GM19328 (cell line): ENCODE measurements around the gene TCAF1.
A peak's percentile ranks its signal among the peaks of the same experiment; 100 is the strongest.
"Not testable (repeated sequence)": the region's sequence is repeated elsewhere in the genome, so short reads cannot be mapped to it uniquely, and the experiment has no call there.

Source experiments
- ATAC-seq: cut with Tn5 transposase; IDR thresholded peaks from one replicate; pipeline ENCODE4 v1.9.1; 2021; ENCODE audit warnings: mild to moderate bottlenecking, moderate library complexity; ENCODE audit not compliant: unreplicated experiment

Gene TCAF1

DNA sequence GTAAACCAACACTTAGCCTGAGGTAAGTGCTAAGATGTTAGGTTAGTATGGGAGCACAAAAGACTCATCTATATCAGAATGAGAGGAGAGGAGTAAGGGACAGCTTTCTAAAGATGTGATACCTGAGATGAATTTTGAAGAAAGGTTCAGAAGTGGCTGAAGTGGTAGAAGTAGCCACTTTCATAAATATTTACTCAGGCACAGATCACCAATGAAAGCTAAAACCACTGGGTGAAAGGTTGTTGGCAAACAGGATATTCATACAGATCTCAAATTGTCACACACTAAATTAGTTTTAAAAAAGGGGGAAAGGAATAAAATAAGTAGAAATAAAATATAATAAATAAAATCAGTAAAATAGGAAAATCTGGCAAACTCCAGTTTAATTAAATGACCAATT lies 30.4 kb downstream of the TCAF1 start:
- ATAC-seq, result not testable (repeated sequence)

DNA sequence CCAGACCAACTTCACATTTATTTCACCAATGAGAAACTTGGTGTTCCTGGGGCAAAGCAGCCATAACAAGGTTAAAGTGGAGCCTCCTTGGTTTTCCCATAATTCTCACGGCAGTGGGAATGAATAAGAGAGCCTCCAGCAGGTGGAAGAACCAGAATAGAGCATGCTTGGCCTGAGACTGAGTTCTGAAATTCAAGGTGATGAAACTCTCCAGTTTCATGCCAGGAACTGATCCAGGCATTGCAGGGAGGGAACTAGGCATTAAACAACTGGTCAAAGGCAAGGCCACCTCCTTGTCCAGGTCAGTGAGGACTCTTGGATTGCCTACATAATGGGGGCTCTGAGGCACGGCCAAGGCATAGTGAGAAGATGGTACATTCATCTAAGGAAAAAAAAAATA lies 44.0 kb downstream of the TCAF1 start:
- ATAC-seq, result not testable (repeated sequence)

DNA sequence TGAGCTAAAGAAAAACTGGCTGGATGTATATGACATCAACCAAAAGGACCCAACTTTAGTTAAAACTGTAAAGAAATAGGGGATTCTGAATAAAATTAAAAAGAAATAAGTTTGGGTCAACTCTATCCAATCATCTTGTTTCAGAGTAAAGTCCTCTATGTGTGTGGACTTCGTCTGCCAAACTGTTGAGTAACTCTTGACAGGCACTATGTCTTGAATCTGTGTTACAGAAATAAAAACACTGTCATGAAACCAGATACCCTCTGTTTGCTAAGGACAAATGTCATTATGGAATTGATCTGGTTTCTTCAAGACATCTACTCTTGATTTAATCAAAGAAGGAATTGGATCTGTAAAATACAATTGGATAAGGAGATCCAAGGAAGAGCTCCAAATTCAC lies 46.5 kb downstream of the TCAF1 start:
- ATAC-seq, result not testable (repeated sequence)

DNA sequence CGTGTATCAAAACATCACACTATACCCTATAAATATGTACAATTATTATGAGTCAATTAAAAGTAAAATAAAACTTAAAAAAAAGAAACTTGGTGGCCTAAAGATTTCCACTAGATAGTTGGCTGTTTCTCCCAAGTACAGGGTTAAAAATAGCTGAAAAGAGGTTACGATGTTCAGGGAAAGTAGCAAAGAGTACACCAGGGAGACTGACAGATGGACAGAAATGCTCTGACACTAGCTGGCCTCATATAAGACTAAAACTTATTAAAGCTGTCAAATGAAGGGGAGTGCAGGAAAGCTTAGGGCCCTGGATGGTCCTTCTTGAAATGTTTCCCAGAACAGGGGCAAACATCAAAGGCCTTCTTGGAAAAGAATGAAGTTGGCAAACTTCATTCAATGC lies 51.3 kb downstream of the TCAF1 start:
- ATAC-seq, result no peak

DNA sequence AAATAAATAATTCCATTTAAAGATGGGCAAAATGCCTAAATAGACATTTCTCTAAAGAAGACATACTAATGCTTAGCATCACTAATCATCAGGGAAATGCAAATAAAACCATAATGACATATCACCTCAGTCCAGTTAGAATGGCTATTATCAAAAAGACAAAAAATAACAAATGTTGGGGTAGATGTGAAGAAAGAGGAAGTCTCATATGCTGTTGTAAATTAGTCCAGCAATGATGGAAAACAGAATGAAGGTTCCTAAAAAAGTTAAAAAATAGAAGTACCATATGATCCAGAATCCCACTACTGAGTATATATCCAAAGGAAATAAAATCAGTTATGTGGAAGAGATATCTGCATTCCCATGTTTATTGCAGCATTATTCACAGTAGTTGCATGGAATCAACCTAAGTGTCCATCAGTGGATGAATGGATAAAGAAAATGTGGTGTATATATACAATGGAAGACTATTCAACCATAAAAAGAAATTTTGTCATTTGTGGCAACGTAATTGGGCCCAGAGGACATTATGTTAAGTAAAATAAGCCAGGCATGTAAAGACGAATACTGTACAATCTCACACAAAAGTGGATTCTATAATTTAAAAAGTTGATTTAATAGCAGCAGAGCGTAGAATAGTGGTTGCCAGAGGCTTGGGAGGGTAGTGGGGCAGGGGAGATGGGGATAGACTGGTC lies 52.0 kb downstream of the TCAF1 start:
- ATAC-seq, result no peak

DNA sequence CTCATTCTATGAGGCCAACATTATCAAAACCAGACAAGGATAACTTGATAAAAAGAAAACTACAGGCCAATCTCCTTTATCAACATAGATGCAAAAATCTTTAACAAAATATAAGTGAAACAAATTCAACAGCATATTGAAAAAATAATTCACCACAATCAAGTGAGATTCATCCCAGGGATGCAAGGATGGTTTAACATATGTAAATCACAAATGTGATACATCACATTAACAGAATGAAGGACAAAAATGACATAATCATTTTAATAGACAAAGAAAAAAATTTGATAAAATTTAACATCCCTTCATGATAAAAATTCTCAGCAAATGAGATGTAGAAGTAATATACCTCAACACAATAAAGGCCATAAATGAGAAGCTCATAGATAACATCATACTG lies 53.8 kb downstream of the TCAF1 start:
- ATAC-seq, result no peak

DNA sequence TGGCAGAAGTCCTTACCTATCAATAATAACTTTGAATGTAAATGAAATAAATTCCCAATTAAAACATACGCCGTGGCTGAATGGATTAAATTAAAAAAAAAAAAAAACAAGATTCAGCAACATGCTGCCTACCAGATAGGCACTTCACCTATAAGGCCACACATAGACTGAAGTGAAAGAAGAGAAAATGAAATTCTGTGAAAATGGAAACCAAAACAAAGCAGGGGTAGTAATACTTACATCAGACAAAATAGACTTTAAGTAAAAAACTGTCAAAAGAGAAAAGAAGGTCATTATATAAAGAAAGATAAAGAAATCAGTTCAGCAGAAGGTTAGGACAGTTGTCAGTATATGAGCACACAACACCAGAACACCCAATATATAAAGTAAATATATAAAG lies 55.3 kb downstream of the TCAF1 start:
- ATAC-seq, result no peak

DNA sequence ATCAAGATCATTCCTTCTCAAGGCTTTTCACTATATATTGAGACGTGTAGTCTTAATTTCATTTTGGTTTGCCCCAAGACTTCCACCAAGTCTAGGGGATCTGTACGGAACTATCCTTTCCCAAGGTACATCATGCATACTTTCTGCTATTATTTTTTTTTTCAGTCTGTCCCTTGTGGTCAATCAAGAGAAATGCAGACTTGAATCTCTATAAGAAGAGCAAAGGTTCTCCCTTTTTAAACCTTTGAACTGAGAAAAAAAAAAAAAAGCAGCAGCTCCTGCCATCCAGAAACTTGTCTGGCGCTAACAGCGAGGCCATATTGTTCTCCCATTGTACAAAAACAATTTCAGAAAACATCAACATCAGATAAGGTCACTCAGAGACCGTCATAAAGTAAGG lies 60.3 kb downstream of the TCAF1 start:
- ATAC-seq, result not testable (repeated sequence)

DNA sequence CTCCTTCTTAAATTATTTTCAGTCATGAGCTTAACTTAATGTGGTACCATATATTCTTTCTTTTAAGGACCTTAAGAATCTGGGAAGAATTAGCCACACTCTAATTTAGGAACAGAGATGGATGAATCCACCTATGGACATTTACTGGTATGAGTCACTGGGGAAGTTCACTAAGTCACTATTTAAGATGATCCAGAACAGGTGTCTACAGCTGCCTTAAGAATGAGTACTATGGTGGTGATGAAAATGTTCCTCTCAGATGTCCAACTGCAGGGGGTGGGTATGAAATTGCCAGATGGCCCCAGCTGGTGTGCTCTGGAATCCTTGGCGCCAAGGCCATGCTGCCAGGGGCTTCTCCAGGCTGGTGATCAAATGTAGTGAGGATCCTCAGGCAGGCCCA lies 61.9 kb downstream of the TCAF1 start:
- not testable (repeated sequence) for ATAC-seq

DNA sequence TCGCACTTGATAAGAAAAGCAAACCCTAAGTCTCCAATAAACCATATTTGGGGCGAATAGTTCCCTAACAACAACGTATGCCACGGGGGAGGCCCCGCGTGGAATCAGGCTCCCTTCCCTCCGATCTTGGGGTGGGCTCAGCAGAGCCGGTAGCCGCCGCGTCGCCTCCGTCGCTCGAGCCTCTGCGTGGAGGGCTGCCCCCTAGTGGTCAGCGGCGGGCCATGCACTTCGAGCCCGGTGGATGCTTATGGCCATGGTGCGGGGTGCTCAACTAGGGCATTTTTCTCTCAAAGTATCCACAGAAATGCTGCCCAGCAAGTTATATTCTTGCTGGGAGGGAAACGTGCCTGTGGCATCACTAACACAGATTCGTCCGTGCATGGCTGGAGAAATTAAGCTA lies 64.8 kb downstream of the TCAF1 start:
- ATAC-seq, result peak; percentile 59

DNA sequence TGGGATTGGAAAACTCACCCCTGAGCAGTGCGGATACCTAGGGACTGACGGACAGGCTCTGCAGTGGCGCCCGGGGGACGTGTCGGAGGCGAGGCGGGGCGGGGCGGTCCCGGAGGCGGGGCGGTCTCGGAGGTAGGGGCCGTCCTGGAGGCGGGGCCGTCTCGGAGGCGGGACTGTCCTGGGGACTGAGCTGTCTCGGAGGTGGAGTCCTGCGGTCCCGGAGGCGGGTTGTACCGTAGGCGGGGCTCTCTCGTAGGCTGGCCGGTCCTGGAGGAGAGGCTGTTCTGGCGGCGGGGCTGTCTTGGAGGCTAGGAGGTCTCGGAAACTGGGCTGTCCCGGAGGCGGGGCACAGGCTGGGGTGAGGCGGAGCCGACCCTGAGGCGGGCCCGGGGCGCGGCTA lies 65.4 kb downstream of the TCAF1 start:
- peak; percentile 83 for ATAC-seq

DNA sequence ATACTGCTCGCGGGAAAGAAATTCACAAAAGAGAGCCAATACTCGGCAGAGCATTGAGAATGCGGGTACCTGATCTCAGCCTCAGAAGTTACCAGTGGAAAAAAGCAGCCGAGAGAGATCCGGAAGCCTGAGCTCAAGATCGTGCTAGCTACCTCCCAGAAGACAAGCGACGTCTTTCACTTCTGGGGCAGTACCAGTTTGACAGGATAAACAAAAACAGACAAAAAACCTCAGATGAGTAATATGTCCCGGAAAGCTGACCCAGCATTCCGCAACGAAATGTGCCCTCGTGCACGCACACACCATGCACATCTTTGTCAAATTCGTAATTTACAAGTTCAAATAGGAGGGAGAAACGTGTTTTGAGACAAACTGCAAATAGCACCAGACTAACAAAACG lies 65.9 kb downstream of the TCAF1 start:
- peak; percentile 19 for ATAC-seq

DNA sequence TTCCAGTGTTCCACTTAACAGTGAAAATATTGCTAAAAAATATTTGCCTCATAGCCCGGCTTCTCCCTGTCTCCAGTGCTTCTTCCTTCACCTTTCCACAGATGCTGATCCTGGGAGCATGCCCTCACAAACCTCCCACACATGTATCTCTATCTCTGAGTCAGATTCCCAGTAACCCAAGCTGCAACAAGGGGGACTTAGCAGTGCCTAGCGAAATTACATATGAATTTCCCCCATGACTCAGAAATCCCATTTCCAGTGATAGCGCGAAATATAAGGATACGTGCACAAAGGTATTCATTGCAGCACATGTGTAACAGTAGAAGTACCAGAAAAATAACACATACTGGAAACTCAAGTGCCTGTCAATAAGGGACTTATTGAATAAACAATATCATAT lies 75.4 kb downstream of the TCAF1 start:
- not testable (repeated sequence) for ATAC-seq

DNA sequence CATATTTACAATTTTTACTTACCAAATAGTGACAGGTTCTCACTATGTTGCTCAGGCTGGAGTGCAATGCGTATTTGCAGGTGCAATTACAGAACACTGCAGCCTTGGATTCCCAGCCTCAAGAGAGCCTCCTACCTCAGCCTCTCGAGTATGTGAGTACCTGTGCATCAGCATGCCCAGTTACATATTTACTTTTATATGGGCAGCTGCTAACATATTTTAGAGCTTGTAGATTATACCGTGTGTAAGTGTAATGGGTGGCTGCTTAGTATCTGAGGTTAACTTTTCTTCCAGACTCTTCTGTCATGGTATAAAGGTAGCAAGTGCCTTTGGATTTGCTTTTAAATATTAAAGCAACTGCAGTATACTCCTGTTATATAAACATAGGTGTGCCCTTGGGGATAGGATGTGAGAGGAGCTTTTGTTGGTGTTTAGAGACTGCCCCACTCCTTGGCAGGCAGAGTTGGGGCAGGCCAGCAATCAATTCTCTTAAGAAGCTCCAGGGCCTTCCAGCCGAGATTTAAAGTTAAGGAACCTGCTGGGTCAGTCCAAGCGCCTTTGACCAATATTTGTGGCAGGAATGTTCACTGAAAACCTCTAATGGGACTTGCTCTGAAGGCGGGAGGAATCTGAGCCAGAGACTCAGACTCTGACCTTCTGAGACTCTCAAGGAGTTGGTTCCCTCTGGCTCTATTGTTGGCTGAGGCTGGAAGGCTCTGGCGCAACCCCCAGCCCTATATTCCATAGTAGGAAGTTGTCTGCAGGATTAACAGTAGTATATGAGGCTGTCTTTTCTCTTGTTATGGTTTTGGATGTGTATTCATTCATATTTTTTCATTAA lies 77.5 kb downstream of the TCAF1 start:
- not testable (repeated sequence) for ATAC-seq

DNA sequence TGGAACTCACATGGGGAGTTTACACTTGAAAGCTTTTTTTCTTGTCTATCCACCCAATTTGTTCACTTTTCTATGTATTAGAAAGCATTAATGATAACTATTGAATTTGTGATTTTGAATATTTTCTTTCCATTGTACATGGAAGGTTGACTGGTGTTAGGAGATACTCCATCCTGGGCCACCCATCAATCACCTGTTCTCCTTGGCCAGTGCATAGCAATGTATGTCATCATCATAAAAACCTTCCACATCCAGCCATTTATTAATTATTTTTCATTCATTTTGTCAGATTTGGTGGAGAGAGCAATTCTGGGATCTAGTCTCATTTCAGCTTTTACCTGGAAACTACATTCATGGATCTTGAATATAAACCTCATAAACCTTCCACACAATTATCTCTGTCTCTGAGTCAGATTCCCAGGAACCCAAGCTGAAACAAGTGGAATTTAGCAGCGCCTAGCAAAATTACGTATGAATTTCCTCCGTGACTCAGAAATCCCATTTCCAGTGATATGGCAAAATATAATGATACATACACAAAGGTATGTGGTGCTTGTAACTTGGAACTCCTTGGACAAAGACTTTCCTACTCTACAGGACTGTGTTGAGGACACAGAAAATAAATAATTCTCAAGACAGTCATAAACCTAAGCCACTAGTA lies 78.2 kb downstream of the TCAF1 start:
- ATAC-seq, result not testable (repeated sequence)

DNA sequence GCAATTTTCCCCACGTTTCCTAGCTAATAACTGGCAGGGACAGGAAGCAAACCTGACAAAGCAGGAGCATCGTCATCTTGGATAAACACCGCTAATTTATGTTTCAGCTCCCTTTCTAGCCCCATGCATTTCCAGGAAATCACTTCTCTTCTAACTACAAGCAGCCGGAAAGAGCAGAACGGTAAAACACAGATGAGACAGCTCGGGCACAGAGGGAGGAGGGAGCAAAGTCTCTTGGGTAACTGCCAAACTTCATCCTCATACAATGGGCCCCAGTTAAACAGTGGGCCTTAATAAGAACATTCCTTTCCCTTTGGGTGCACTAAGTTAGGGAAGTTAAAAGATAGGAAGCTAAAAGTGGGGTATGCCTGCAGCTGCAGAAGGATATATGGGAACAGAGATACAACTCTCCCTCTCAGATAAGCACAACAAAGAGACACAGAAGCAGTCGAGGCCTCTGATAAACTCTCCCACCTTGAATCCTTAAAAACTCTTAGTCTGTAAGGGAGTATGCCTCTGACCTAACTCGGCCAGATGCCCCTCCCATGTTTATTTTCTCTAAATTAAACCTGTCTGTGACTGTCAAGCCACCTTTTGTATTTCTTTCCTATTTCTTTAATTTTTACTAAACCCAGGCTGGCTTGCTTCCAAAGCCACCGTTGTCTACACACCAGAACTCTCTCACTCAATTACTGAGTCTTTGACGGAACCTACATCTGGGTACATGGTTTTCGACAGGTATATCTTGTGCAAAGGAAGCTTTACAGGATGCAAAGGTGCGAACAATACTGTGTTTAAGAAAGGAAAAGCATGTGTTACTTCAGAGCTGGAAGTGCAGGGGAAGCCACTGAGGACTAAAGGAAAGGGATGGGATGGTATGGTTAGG lies 80.3 kb downstream of the TCAF1 start:
- ATAC-seq, result not testable (repeated sequence)

DNA sequence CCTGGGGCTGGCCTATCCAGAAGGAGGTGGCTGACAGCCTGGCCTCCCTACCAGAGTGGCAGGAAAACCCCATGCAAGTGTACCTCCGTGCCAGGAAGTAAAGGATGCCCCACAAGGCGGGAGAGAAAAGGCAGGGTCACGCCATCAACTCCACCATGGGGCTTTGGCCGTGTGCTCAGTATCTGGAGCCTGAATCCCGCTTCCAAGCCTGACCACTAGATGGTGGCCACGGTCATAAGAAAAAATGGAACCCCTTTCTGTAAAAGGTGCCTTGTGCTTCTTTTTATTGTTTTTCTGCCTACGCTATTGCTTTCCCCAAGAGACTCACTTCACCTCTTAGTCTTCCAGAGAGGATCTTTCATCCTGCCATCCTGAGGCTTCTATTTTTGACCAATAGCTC lies 84.1 kb downstream of the TCAF1 start:
- not testable (repeated sequence) for ATAC-seq

DNA sequence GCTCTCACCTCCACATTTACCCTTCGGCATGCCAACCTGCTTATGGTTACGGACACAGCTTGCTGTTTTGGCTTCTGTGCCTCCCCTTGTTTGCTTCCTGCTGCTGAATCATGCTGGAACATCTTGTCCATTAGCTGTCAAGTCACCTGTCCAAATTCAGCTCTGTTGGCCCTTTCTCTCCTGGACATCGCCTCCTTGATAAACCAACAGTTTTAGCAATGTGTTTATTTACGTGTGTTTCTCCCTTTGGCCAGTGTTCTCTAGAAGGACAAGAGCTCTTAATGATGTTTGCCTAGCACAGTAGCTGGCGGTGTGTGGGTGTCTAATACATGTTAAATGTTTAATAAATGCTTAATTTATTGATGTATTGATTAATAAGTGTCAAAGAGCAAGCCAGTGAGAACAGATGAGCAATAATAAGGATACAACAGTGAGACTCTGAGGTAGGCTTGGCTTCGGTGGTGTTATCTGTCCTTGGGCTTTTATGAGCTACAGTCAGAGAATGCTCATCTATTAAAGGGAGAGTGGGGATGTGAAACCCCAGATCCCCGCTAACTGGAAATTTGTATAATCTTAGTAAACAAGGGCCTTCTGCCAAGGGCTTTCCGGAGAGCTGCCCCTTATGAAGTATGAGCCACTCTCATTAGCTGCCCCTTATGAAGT lies 85.4 kb downstream of the TCAF1 start:
- not testable (repeated sequence) for ATAC-seq

DNA sequence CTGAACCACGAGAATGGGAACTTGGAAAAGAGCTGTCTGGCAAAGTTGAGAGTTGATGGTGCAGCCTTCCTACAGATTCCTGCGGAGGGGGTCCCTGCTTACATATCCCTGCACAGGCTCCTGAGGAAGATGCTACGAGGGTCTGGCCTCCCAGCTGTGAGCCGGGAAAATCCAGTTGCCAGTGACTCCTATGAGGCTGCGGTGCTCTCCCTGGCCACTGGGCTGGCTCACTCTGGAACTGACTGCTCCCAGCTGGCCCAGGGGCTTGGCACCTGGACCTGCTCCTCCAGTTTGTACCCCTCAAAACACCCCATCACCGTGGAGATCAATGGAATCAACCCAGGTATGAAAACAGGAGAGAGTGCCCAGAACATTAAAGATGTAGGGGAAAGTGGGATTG lies 91.3 kb downstream of the TCAF1 start:
- ATAC-seq, result not testable (repeated sequence)

DNA sequence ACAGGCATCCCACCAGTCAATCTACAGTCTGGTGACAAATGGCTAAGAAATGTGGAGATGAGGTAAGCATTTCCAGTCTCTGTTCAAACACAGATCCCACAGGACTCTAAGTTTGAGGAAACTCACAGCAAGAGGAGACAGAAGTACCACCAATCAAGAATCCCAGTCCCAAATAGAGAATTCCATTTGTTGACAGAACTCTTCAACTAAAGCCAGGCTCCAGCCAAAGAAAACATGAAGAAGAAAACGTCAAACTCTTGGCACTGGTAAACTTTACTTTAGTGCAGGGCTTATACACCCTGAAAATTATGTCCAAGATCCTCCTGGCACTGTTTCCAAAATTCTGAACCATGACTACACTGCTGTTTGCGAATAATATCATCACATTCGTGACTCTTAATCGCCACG lies 95.3 kb downstream of the TCAF1 start:
- not testable (repeated sequence) for ATAC-seq
